GM21360 (cell line): ENCODE measurements around the gene DUSP3.

Source experiments
- ATAC-seq: cut with Tn5 transposase; IDR thresholded peaks from one replicate; pipeline ENCODE4 v1.9.1; 2021; ENCODE audit warnings: mild to moderate bottlenecking, moderate library complexity; ENCODE audit not compliant: unreplicated experiment

Gene DUSP3

DNA sequence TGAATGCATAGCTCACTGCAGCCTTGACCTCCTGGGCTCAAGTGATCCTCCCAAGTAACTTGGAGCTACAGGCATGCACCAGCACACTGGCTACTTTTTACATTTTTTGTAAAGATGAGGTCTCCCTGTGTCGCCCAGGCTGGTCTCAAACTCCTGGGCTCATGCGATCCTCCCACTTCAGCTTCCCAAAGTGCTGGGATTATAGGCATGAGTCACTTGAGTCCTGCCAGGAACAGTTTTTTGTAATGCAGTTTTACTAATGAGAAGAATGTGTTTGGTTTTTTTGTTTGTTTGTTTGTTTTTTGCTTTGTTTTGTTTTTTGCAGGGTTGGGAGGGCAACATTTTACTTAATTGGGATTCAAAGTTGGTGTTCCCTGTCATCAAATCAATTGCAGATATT, 42.4 kb downstream of the DUSP3 start:
- no peak for ATAC-seq

- no peak for ATAC-seq
These were observed 44.4 kb downstream of the DUSP3 start for GRCh38 chr17:43734376-43734775.

GRCh38 chr17:43733956-43734355, 44.8 kb downstream of the DUSP3 start:
- no peak for ATAC-seq

DNA sequence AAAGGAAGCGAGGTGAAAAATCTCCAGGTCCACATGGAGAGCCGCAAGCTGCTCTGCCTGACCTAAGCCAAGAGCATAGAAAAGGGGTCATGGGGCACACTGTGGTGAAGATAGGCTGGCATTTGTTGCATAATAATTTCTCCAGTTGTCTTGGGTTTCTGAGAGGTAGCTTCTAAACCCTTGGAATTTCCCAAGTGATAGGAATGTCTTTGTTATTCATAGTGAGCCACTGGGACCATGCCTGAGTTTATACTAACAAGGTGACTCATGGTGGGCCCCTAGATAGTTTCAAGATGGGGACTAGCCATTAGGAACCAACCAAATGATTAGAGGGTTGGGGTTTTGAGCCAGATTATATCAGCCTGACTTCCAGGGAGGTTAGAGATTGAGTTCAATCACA, 45.8 kb downstream of the DUSP3 start:
- ATAC-seq = no peak

DNA sequence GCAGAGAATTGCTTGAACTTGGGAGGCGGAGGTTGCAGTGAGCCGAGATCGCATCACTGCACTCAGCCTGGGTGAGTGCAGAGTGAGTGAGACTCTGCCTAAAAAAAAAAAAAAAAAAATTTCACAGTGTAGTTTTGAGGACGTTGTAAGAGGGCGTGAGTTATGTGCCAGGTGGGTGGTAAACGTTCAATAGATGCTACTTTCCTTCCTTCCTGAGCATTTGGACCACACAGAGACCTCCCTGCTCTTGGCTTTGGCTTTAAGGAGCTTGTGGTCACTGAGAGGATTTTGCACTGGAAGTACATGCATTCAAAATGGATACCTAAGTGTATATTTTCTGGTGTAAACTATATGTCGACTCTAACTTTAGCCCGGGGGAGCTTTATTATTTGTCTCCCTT, 50.7 kb downstream of the DUSP3 start:
- ATAC-seq = no peak

GRCh38 chr17:43723697-43724359, 54.9 kb downstream of the DUSP3 start:
- ATAC-seq = no peak

DNA sequence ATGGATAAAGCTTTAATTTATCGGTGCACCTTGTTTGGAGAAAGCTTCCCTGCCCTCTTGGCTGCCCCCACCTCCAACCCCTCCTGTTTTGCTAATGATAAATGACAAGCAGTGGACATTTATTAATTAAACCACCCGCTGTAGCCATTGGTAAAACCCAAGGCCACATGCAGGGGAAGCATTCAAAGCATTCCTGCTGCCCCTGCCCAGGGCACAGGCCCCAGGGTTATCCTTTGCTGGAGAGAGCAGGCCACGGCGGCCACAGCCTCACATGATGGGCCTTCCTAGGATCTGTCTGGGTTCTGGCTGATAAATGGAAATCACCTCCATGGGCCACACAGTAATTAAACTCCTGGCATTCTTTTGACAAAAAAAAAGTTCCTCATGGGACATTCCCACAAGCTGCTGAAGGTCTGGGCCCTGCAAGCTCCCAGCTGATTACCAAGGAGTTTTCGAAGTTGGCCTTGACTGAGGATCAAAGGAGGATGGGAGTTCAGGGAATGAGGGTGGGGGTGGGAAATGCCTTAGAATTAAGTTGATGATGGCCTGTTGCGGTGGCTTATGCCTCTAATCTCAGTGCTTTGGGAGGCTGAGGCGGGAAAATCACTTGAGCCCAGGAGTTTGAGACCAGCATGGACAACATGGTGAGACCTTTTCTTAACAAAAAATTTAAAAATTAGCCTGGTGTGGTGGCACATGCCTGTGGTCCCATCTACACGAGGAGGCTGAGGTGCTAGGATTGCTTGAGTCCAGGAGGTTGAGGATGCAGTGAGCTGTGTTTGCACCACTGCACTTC, 55.7 kb downstream of the DUSP3 start:
- no peak for ATAC-seq

DNA sequence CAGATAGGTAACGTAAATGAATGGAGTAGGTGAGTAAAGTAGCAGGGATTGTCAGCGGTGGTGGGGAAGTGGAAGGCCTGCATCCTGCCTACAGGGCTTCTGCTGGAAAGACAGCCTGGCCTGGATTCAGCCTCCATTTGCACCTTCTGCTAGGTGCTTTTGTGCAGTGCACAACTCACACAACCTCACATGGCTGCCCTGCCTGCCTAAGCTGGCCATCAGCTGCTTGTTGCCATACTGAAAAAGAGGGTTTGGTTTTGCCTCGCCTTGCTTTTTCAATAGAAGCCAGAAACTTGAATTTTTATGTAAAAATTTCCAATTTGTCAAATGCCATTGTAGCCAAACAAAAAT, 56.5 kb downstream of the DUSP3 start:
- no peak for ATAC-seq

DNA sequence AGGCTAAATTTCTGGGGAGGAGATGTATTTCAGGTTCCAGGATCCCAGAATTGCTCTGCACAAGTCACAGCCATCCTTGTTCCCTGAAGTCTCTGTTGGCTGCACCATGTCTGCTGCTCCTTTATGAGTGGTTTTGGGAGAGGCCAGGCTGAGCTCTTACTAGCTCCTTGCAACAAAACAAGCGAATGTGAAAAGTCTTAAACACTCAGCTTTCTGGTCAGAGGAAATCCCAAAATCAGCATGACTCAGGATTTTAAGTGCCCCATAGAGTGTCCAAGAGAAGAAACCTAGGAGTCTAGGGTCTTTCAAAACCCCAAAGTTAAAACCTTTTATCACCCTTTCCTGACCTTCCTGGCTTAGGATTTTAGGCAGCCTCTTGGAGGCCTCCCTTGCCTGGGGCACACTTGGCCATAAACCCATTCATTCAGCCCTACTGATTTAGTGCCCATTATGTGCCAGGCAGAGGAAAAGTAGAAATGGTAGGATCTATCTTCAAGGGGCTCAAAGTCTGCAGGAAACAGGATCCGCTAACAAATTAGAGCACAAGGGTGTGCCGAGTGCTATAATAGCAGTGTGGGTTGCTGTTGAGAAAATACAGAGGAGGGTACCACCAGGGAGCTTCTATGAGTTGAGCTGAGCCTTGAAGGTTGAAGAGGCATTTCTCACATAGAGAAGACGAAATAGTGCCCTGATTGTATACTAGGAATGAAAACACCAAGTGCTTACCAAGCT, 57.1 kb downstream of the DUSP3 start:
- ATAC-seq = no peak

GRCh38 chr17:43720311-43721060, 58.3 kb downstream of the DUSP3 start:
- ATAC-seq = no peak

DNA sequence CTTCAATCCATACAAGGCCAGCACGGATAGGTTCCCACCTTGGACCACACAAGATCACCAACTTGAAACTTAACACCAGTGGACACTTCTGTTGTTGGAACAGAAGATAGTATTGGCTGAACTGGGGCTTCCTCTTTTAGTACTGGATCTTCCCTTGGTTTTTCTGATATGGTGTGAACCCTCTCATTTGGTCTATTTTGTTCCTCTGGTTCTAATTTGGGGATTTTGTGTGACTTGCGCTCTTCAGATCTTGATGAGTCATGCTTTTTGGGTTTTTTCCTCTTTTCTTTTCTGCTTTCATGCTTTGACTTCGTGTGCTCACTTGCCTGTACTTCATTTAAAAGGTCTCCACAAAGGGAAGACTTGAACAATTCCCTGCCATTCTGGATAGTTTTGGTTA, 59.2 kb downstream of the DUSP3 start:
- ATAC-seq = no peak

- no peak for ATAC-seq
These were observed 60.2 kb downstream of the DUSP3 start for GRCh38 chr17:43718544-43718943.

GRCh38 chr17:43717913-43718312, 60.9 kb downstream of the DUSP3 start:
- ATAC-seq = no peak
